Kidney glomerular epithelial cell (primary cell): Measurements from ENCODE around the gene H2AZ2.
"Not testable (repeated sequence)": the region's sequence is repeated elsewhere in the genome, so short reads cannot be mapped to it uniquely, and the experiment has no call there.

Experiments
- DNase-seq: peaks from one replicate; lab custom pipeline; 2025; lab: John Stamatoyannopoulos, UW

Gene H2AZ2

GRCh38 chr7:44814919-44815318 is 33.0 kb downstream of the H2AZ2 start:
- no peak for DNase-seq

DNA sequence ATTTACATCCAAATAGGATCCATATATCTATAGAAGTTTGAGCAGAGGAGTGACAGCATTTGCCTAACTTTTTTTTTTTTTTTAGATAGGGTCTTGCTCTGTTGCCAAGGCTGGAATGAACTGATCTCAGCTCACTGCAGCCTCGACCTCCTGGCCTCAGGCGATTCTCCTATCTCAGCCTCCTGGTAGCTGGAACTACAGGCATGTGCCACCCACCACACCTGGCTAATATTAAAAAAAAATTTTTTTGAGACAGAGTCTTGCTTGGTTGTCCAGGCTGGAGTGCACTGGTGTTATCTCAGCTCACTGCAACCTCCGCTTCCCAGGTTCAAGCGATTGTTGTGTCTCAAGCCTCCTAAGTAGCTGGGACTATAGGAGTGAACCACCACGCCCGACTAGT is 36.3 kb downstream of the H2AZ2 start:
- no peak for DNase-seq

GRCh38 chr7:44811093-44811492 is 36.8 kb downstream of the H2AZ2 start:
- no peak for DNase-seq

- DNase-seq: no peak
Measured at GRCh38 chr7:44808914-44809393, 38.9 kb downstream of the H2AZ2 start.

DNA sequence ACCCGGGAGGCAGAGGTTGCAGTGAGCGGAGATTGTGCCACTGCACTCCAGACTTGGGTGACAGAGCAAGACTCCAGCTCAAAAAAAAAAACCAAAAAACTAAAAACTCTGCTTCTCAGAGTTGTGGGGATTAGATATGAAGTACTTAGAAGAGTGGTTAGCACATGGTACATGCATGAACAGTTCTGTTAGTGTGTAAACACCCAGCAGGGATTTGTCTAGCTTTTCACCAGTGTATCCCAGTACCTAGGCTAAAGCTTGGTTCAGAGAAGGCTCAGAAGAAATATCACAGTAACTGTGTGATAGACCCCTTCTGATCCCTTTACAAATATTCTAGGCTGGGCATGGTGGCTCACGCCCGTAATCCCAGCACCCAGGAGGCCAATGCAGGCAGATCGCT is 41.9 kb downstream of the H2AZ2 start:
- DNase-seq: no peak

DNA sequence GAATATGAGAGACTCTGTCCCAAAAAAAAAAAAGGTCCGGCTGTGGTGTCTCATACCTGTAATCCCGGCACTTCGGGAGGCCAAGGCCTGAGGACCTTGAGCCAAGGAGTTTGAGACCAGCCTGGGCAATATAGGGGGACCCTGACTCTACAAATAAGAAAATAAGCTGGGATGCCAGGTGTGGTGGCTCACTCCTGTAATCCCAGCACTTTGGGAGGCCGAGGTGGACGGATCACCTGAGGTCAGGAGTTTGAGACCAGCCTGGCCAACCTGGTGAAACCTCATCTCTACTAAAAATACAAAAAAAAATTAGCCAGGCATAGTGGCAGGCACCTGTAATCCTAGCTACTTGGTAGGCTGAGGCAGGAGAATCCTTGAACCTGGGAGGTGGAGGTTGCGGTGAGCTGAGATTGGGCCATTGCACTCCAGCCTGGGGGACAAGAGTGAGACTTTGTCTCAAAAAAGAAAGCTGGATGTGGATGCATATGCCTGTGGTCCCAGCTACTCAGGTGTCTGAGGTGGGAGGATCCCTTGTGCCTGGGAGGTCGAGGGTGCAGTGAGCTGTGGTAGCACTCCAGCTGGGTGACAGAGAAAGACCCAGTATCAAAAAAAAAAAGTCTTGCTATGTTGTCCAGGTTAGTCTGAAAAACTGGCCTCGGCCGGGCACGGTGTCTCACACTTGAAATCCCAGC is 43.9 kb downstream of the H2AZ2 start:
- not testable (repeated sequence) for DNase-seq

GRCh38 chr7:44802418-44803025 is 45.4 kb downstream of the H2AZ2 start:
- no peak for DNase-seq

- no peak for DNase-seq
Measured at GRCh38 chr7:44801890-44802289, 46.0 kb downstream of the H2AZ2 start.

DNA sequence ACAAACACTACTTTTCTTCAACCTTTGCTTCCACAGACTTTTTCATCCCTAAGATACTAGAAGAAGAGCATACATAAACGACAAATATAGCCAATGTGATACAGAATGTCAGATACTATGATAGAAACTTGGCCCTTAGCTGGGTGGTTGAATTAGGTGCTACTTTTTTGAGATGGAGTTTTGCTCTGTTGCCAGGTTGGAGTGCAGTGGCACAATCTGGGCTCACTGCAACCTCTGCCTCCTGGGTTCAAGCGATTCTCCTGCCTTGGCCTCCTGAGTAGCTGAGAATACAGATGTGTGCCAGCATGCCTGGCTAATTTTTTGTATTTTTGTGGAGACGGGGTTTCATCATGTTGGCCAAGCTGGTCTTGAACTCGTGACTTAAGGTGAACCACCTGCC is 47.9 kb downstream of the H2AZ2 start:
- no peak for DNase-seq

GRCh38 chr7:44798649-44799305 is 49.1 kb downstream of the H2AZ2 start:
- no peak for DNase-seq

DNA sequence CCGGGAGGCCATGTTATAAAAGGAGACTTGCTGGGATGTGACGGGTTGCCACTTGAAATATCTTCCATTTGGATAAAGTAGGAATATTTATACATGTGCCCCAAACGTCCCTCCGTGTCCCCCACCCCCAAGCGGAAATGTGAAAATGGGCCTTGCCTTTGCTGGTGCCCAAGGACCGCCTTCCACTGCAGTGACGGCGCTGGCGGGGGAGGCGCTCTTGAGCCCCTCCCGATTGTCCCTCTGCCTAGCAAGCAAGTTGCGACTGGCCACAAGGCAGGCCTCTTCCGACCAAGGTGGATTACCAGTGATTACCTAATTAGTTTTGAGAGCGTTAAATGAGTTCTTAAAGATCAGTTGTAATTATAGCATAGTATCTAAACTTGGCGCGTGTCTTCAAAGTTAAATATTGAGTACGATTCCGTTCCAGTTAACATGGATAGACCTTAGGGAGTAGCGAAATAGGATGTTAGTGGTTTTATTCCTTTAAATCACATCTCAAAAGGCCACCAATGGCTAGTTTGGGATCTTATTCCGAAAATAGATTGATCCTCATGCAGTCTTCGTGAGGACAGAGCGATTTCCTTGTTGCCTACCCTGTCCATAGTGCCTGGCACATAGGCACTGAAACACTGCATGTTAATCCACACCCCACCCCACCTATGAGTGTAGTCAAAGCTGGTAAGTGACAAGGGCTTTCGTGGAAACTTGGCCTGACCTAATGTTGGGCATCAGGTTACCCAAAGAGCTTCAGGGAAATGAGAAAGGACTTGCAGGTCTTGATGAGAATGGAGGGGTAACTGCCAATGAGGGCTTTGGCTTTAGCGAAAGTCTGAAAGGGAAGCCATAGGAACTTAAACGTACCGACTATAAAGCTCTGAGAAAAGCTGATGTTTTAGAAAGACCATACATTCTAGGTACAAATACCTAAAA is 50.3 kb downstream of the H2AZ2 start:
- peak; percentile 69 for DNase-seq

GRCh38 chr7:44796504-44797328 is 51.2 kb downstream of the H2AZ2 start, which contains the start of gene PPIA:
Gene PPIA, plus strand, starts transcription at chr7:44796681. Its CDS starts 44 bp downstream, at chr7:44796725.
- DNase-seq: peak; percentile 88

- DNase-seq: peak; percentile 39
Measured at GRCh38 chr7:44796034-44796503, 51.8 kb downstream of the H2AZ2 start.

DNA sequence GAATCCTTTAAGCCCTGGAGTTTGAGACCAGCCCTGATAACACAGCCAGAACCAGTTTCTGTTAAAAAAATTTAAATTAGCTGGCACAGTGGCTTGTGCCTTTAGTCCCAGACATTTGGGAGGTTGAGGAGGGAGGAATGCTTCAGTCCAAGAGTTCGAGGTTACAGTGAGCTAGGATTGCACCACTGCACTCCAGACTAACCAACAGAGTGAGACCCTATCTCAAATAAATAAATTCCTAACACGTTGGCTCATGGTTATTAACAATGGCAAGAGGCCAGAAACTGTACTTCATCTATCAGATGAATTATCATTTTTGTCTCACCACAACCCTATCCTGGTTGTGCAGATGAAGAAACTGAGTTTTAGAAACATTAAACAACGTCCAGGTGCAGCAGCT is 53.6 kb downstream of the H2AZ2 start:
- DNase-seq: no peak

DNA sequence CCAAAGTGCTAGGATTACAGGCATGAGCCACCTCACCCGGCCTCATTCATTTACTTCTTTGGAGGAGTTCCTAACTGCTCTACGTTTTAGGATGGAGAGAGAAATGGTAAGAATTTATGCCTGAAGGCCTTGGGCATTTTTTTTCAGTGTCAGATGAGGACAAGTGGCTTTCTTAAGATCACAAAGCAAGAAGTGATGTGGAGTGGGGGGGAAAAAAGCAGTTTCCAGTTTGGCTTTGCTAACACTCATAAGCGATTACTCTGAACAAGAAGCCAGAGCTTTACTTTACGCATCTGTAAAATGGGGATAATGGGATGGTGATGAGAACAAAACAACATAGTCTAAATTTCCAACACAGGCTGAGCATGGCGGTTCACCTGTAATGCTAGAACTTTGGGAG is 54.0 kb downstream of the H2AZ2 start:
- DNase-seq: no peak

- peak; percentile 59 for DNase-seq
Measured at GRCh38 chr7:44791278-44792219, 56.3 kb downstream of the H2AZ2 start.

- DNase-seq: no peak
Measured at GRCh38 chr7:44789990-44790389, 57.9 kb downstream of the H2AZ2 start.

DNA sequence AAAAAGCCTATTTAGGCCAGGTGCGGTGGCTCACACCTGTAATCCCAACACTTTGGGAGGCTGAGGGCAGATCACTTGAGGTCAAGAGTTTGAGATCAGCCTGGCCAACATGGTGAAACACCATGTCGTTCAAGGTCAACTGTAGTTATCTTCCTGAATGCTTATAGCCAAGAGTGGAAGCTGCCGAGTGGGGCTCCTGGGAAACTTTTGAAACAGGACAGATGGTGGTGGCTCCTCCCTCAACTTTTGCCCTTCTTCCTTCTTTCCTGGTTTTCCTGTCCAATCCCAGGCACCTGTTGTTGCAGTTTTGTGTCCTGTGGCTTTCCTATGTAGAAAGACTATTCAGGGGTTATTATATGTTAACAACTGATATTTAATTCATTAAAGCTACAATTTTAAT is 60.1 kb downstream of the H2AZ2 start:
- DNase-seq: no peak

DNA sequence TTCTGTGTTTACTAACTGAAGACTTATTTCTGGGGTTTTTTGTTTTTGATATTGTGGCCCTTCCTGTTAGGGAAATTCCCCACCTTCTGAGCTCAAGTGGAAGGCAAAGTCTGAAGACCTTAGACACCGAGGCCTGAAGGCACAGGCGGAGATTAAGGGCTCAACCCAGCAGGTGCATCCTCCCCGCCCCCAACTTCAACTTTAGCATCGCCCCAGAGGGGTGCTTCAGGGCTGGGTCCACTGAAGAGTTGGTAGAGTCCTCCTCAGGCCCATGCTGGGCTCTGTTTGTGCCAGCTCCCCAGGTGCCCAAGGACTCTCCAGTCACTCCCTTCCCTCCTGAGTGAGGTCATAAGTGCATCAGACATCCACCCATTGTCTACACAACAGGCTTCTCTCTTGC is 60.8 kb downstream of the H2AZ2 start:
- no peak for DNase-seq

DNA sequence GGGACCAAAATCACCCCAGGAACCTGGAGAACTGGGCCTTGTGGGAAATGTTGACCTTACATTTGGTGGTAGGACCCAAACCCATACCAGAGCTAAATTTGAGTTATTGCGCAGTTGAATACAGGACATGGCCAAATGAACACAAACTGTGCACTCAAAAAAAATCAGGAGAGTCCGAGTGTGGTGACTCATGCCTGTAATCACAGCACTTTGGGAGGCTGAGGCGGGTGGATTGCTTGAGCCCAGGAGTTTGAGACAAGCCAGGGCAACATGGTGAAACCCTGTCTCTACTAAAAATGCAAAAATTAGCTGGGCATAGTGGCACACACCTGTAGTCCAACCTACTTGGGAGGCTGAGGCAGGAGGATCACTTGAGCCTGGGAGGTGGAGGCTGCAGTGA is 62.7 kb downstream of the H2AZ2 start:
- DNase-seq: not testable (repeated sequence)
